HG03045 (cell line): ENCODE results near the gene PPM1J.
A peak's percentile ranks its signal among the peaks of the same experiment; 100 is the strongest.

Source experiments
- ATAC-seq: cut with Tn5 transposase; IDR thresholded peaks from one replicate; pipeline ENCODE4 v1.9.1; 2021; ENCODE audit warnings: mild to moderate bottlenecking, moderate library complexity; ENCODE audit not compliant: unreplicated experiment

Gene PPM1J

GRCh38 chr1:112704934-112705627 lies 10.1 kb downstream of the PPM1J start:
- ATAC-seq, result peak; percentile 45

- no peak for ATAC-seq
These were observed 10.7 kb downstream of the PPM1J start for GRCh38 chr1:112704391-112704933.

- ATAC-seq, result no peak
These were observed 11.4 kb downstream of the PPM1J start for GRCh38 chr1:112703706-112704105.

- ATAC-seq, result no peak
These were observed 12.5 kb downstream of the PPM1J start for GRCh38 chr1:112702420-112703261.

- ATAC-seq, result no peak
These were observed 13.1 kb downstream of the PPM1J start for GRCh38 chr1:112702067-112702395.

GRCh38 chr1:112701227-112702066 lies 13.7 kb downstream of the PPM1J start:
- no peak for ATAC-seq

GRCh38 chr1:112700290-112701226 lies 14.6 kb downstream of the PPM1J start:
- ATAC-seq, result peak; percentile 49

- ATAC-seq, result no peak
These were observed 15.5 kb downstream of the PPM1J start for GRCh38 chr1:112699425-112700144.

GRCh38 chr1:112698366-112699310 lies 16.5 kb downstream of the PPM1J start:
- no peak for ATAC-seq

- ATAC-seq, result no peak
These were observed 17.3 kb downstream of the PPM1J start for GRCh38 chr1:112697781-112698201.

- ATAC-seq, result no peak
These were observed 18.4 kb downstream of the PPM1J start for GRCh38 chr1:112696578-112697314.

GRCh38 chr1:112695276-112695675 lies 19.9 kb downstream of the PPM1J start:
- no peak for ATAC-seq

GRCh38 chr1:112694363-112694929 lies 20.7 kb downstream of the PPM1J start:
- no peak for ATAC-seq

- ATAC-seq, result no peak
These were observed 21.3 kb downstream of the PPM1J start for GRCh38 chr1:112693821-112694220.

- ATAC-seq, result no peak
These were observed 22.5 kb downstream of the PPM1J start for GRCh38 chr1:112692681-112693080.

- ATAC-seq, result no peak
These were observed 25.3 kb downstream of the PPM1J start for GRCh38 chr1:112689842-112690237.

- ATAC-seq, result no peak
These were observed 25.8 kb downstream of the PPM1J start for GRCh38 chr1:112689196-112689841.
